Activated CD8-positive, alpha-beta memory T cell treated with anti-CD3 and anti-CD28 coated beads for 48 hours (primary cell): Measurements from ENCODE around the gene SHISAL1.

ENCODE experiments used
- DNase-seq, 3 experiments: peaks; one replicate each; pipeline ENCODE4 v3.0.0-alpha.2; 2020; ENCODE audit warnings: low read depth in 2 of 3, low spot score in 2 of 3

The SHISAL1 gene

GRCh38 chr22:44211946-44212930 lies 100.5 kb downstream of the SHISAL1 start:
- DNase-seq, result no peak

- DNase-seq, result no peak
These were observed 101.3 kb downstream of the SHISAL1 start for GRCh38 chr22:44211256-44211945.

DNA sequence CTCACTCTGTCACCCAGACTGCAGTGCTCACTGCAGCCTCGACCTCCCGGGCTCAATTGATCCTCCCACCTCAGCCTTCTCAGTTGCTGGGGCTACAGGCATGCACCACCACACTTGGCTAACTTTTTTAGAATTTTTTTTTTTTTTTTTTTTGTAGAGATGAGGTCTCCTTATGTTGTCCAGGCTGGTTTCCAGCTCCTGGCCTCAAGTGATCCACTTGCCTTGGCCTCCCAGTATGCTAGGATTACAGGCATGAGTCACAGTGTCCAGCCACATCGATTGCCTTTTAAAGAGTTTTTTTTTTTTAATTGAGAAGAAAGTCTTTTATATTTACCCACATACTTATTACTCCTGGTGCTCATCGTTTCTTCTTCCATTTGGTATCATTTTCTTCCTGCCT lies 102.0 kb downstream of the SHISAL1 start:
- DNase-seq, result no peak

DNA sequence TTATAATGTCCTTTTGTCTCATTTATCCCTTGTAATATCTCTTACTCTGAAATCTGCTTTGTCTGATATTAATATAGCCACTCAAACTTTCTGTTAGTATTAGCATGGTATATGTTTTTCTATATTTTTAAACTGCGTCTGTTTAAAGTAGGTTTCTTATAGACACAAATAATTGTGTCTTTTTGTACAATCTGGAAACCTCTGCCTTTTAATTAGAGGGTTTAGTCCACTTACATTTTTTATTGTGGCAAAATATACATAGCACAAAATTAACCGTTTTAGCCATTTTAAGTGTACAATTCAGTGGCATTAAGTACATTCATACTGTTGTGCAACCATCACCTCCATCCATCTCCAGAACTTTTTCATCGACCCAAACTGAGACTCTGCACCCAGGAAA lies 103.4 kb downstream of the SHISAL1 start:
- DNase-seq, result no peak

GRCh38 chr22:44207981-44208317 lies 104.8 kb downstream of the SHISAL1 start:
- no peak for DNase-seq

GRCh38 chr22:44207173-44207980 lies 105.4 kb downstream of the SHISAL1 start:
- DNase-seq, result no peak

DNA sequence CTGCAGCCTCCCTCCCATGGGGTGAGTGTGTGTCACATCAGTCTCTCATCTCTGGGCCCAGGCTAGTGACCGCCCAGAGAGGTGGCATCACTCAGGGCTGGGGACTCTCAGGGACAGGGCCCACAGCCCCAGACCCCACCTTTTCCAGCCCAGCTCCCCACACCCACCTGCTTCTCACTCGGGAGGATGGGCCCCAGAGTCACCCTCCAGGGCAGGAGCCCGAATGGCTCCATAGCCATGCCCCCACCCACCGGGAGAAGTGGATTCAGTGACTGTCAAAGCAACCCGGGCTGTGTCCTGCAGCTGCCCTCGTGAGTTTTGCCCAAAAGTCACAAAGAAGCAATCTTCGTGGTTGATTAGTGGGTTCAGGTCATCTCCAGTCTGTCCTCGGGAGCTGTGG lies 106.1 kb downstream of the SHISAL1 start:
- DNase-seq, result no peak

DNA sequence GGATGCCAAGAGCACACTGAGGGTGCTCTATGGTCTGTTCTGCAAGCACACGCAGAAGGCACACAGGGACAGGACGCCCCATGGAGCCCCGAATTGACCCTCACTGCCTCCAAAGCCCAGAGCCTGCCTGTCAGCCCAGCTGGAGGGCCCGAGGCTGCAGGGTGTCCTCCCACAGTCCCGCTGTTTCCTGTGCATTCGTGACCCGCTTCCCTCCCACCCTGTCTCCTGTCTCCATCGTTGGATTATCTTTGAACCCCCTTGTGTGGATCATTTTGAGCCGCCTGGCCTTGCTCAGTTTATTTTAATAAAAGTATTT lies 106.5 kb downstream of the SHISAL1 start:
- DNase-seq, result no peak

- DNase-seq, result no peak
These were observed 107.0 kb downstream of the SHISAL1 start for GRCh38 chr22:44205516-44206329.

- no peak for DNase-seq
These were observed 107.8 kb downstream of the SHISAL1 start for GRCh38 chr22:44204739-44205515.

DNA sequence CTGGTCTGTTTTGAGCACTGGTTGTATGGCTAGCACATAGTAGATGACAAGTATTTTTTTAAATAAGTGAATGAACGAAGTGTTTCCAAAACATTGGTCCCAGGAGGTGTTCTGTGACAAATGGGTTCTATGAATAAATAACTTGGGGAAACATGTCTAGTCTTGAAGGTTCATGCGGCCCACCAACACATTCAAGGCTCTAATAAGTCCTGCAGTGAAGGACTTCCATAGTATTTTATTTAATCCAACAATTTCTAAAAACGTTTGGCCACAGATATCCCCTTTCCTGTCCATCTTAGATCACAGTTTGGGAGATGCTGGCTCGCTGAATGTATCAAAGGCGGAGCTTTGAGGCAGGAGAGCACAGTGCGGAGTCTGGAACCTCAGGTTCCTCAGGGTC lies 109.5 kb downstream of the SHISAL1 start:
- DNase-seq, result no peak

DNA sequence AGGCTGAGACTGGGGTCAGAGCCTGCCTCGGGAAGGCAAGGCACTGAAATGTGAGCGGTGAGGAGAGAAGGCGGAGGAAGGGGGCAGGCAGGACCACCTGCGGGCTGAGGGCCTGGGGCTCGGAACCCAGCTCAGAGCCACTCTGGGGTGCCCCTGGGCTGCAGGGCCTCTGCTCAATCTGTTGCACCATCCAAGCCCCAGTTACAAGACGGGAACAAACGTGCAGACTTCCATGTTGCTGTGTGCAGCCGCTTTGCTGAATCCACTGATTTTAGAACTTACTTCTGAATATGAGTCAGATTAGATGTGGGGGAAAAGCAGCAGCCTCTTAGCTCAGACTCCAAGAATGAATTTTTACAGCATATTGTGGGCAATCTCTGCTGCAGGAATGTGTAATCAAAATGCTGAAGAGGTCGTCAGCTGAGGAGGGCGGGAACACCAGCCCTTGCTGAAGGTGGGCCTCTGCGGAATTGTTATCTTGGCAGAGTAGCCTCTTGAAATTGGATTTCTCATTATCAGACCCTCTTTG lies 110.4 kb downstream of the SHISAL1 start:
- no peak for DNase-seq

- no peak for DNase-seq
These were observed 111.1 kb downstream of the SHISAL1 start for GRCh38 chr22:44201665-44202064.

DNA sequence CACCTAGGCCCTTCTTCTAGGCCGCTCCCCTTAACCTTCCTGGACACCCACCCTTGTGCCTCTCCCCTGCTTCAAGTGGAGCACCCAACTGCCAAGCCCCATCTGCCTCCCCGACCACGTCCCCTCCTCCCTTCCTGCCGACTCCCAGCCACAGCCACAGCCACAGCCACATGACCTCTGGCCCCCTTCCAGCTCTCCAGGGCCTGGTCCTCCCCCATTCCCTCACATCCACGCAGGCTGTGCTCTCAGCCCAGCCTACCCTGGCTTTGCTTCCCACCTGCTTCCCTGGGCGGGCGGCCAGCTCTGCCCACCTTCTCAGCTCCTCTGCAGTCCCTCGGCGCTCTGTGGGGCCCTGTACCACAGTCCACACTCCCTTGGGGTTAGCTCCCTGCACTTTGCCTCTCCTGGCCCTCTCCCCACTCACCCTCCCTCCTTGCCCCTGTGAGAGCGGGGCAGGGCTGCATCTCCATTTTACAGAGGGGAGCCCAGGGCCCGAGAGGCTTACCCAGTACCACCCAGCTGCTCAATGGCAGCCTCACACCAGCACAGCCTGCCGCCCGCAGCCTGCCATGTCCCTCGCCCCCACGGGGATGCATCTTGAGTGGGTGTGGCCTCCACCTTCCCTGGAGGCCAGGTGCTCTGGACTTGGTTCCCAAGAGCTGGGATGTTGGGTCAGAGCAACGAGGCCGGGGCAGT lies 111.7 kb downstream of the SHISAL1 start:
- DNase-seq, result no peak

GRCh38 chr22:44200451-44200850 lies 112.3 kb downstream of the SHISAL1 start:
- DNase-seq, result no peak

DNA sequence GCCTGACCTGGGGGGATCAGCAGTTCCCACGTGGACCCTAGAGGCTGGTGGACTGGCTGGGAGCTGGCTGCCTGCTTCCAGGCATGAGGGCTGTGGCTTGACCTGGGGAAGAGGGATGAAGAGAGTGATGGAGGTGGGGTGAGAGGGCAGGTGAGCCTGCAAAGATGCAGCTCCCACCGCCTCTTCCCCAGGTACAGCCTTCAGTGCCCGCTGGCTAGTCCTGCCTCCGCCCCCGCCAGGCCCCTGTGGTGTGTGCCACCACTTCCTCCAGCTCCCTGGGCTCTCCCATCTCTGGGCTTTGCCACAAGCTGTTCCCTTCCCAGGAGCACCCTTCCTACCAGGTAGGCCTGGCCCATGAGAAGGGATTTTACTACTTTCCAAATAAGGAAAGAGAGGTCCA lies 112.9 kb downstream of the SHISAL1 start:
- DNase-seq, result no peak

DNA sequence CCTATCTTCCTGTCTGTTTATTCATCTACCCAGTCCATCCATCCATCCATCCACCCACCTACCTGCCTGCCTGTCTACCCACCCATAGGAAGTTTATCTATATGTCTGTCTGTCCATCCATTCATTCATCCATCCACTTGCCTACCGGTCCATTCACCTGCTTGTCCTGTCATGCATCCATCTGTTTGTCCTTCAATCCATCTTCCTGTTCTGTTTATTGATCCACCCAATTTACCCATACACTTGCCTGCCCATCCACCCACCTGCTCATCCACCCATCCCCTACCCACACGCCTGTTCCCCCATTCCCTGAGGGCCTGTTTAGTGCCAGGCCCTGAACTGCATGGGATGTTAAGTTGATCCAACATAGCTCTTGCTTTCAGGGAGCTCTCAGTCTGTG lies 113.6 kb downstream of the SHISAL1 start:
- no peak for DNase-seq

GRCh38 chr22:44197271-44197670 lies 115.5 kb downstream of the SHISAL1 start:
- no peak for DNase-seq

- no peak for DNase-seq
These were observed 116.0 kb downstream of the SHISAL1 start for GRCh38 chr22:44196731-44197131.
